HG03135 (cell line): ENCODE measurements around the gene GAS2L1.

Source experiments
- ATAC-seq: cut with Tn5 transposase; IDR thresholded peaks from one replicate; pipeline ENCODE4 v1.9.1; 2021; ENCODE audit warnings: mild to moderate bottlenecking, moderate library complexity; ENCODE audit not compliant: unreplicated experiment

The GAS2L1 gene

DNA sequence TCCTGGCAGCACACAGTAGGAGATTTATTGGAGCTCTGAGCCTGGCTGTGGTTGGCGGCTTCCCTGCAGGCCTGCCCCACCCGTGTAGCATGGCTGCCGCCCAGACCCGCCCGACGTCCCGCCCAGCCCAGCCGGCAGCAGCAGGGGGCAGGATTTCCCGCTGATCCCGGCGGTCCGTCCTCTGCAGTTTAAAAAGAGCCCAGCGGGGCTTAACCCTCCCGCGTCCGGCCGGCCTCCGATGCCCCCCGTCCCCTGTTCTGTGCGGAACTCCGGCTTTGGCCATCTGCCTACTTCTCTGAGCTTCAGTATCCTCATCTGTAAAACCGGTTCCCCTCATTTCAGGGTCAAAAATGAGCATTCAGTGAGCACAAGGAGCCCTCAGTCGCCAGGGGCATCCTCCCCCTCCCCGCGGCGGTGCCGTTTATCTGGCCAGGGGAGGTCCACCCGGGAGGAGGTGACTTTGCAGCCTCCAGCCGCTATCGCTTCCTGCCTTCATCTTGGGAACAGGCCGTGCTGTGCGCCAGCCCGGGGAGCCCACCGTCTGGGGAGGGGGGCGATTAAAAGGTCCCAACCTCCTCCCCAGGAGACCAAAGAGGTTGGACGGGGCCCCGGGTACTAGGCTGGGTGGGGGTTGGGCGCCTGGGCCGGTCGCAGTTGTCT is at the start of gene GAS2L1:
TSS of gene GAS2L1 (plus strand) at position 476 of the 660 bp plus-strand sequence. CDS start 1,456 bp downstream, outside the sequence.
- ATAC-seq, result no peak

DNA sequence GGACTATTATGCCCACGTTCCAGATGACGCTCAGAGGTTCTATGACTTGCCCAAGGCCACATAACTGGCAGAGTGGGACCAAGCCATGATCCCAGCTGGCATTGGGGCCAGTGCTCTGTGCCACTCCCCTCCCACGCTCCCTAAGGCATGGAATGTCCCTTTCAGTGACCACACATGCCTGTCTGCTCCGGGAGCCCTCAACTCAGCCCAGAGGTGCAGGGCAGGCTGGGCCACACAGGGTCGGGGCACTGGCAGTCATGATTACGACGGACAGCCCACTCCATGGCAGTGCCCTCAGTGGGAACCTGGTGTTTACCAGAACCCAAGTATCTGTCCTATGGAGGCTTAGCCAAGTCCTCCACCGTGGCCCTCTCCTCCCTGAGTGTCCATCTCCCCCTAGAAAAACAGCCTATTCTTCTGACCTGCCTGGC is 48.7 kb upstream of the GAS2L1 start:
- ATAC-seq, result no peak

DNA sequence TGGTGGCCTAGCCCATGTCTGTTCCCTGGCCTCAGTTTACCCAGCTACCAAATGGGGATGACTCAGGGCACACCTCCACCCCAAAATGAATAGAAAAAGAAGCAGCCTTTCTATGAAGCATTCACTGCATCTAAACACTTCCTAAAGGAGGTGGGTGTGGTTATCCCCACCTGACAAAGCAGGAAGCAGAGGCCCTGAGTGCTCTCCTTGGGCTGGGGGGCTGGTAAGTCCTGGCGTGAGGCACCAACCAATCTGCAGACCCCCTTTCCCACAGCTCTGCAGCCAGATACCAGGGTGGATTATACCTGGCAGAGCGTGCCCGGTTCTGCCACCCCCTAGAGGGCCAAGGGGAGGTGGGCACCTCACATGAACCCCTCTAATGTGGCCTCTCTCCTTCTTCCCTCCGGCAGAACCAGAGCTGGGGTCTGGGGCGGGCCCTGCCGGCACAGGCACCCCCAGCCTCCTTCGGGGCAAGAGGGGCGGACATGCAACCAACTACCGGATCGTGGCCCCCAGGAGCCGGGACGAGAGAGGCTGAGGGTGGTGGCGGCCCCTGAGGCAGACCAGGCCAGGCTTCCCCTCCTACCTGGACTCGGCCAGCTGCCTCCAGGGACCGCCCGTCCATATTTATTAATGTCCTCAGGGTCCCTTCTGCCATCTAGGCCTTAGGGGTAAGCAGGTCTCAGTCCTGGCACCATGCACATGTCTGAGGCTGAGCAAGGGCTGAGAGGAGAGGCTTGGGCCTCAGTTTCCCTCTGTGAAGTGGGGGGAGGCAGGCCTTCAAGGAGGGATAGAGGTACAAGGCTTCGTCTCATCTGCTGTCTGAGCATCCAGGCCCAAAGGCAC is 47.8 kb upstream of the GAS2L1 start:
- ATAC-seq, result no peak

DNA sequence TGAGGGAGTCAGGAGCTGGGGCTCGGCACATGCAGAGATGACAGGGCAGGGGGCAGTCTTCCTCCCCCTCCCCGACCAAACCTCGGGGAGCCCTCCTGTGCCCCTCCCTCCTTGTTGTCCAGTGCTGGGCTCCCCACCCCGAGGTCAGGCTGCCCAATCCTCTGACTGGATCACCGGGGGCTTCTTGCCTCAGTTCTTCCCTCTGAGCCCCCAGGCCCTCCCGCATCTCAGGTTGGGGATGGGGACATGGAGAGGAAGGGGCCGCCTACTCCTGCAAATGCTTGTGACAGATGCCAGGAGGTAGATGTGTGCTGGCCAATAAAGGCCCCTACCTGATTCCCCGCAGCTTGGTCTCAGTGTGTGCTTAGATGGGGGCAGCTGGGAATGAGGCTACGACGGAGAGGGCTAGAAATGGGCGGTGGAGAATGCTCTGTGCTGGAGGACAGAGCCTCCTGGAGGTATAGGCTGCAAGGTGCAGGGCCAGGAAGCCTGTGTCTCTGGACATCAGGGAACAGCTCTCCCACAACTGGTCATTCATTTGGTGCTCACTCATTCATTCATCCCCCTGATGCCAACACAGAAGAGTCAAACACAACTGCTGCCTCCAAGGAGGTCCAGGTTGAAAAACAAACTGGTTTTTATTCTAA is 47.1 kb upstream of the GAS2L1 start:
- no peak for ATAC-seq

DNA sequence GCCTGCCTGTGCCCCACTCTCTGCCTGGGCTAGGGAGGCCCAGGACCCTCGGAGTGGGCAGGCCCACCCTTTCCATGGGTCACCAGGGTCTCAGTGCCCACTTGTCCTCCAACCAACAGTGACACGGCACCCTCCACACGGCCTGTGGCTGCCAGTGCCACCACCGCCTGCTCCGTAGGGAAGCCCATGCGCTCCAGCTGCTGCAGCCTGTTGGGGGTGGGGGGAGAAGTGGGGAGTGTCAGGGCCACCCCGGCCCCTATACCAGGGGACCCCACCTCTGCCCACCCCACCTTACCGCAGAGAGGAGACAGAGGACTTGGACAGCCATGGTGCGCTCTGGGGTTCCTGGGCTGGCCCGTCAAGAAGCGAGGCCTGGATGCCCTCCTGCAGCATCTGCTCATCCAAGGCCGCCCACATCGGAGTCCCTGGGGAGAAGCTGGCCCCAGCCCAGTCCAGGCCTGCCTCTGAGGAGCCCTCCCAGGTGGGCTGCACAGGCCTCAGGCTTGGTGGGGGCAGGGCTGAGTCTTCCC is 46.4 kb upstream of the GAS2L1 start:
- no peak for ATAC-seq

DNA sequence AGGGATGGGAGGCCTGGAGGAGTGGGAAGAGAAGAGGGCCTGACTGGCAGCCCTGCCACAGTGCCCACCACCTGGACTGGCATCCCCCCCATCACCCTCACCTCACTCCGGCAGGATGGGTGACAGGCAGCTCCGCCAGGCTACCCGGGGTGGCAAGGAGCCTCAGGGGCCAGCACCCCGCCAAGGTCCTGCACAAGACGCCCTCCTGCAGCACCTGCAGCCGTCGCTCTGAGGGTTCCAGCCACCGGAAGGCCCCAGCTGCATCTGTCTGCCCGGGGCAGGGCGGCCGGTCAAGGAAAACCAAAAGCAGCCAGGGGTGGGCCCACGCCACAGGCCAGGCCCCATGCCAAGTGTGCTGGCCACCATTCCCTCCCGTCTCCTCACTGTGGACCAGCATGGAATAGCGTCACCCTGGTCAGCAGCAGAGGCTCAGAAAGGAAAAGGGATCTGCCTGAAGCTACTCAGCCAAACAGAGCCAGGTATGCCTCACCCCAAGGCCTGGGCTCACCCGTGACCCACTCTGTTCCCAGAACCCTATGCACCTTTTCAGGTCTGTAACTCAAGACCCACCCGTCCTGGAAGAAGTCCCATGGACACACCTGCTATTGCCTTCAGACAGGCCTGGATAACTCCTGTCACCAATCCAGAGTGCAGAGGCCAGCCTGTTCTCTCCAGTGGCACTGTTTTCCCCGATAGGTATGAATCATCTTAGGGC is 45.7 kb upstream of the GAS2L1 start:
- no peak for ATAC-seq

DNA sequence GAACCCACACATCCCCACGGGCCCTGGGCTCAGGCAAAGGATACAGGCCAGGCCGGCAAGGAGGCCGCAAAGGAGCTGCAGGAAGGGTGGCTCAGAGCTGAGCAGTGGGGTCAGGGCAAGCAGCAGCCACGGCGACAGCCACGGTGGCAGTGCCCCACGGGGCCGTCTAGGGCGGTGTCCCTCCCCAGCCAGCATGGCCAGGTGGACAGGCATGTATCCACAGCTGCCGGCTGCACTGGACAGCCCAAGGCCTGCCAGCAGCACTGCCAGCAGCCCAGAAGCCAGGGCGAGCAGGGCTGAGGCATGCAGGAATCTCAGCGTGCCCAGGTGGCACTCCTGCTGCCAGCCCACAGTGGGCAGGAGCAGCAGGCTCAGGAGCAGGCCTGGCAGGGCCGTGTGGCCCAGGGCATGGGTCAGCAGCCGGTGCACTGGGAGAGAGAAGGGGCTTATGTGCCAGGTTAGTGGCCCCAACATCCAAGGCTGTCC is 42.6 kb upstream of the GAS2L1 start:
- no peak for ATAC-seq

DNA sequence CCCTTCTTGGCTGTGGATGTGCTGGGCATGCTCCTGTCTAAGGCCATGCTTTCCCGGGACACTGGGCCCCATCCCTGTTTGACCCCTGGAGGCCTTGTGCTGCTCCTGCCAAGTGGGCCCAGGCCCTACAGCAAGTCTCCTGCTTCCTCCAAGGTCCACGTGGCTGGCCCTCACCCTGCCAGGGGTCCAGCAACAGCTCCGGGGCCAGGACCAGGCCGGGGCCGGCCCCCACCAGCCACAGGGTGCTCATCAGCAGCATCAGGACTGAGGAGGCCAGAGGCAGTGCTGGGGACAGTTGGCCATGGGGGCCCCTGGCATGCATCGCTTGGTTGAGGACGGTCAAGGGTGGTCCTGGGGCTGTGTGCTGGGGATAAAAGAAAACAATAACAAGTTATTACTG is 41.1 kb upstream of the GAS2L1 start:
- ATAC-seq, result no peak

DNA sequence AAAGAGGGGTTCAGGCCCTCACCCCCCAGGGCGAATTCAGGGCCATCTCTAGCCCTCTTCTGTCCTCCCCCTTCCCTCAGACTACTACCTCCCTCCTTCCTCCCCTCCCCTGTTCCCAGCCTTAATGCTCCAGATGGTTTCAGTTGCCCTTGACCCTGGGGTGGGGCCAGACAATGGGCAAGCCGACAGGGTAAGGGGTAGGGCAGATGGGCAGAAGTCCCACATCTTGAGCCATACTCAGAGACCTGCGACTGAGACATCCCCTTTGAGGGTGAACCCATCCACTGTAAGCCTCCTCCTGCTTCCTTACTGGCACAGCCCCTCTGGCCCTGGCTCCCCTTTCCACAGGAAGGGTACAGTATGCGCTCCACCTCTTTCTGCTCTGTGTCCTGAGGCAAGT is 40.5 kb upstream of the GAS2L1 start:
- ATAC-seq, result no peak

DNA sequence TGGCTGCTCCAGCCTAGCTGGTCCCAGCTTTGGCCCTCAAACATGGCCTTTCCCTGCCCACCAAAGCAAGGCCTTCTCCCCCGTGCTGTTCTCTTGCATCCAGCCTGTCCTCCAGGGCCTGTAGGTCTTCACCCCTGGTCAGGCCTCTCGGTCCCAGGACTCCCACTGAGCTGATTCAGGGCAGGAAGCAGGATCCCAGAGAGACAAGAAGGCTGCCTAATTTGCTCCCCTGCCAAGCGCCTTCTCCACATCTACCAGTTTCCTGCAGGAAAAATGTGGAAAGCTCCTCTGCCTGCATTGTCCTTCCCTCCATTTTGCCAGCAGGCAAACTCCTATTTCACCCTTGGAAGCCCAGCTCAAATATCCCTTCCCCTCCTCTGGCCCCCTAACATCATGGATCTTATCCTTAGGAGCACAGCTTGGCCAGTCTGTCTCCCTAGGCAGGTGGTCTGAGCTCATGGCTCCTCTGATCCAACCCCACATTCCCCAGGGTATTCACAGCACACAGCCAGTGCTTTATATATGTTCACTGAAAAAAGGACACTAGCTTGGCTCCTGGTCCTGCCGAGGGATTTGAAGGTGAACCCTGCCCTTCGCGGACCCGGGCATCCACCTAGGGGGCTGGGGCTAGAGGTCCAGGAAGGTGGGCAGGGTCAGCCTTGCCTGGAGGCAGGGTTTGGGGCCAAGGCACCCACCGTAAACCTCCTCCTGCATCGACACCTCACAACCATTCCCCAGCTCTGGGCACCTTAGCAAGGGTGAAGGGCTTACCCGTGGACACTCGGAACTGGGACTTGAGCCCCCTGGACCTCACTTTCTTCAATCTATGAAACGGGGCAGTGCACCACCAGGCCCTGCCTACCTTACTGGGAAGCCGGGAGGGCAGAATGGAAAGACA is 39.6 kb upstream of the GAS2L1 start:
- no peak for ATAC-seq

DNA sequence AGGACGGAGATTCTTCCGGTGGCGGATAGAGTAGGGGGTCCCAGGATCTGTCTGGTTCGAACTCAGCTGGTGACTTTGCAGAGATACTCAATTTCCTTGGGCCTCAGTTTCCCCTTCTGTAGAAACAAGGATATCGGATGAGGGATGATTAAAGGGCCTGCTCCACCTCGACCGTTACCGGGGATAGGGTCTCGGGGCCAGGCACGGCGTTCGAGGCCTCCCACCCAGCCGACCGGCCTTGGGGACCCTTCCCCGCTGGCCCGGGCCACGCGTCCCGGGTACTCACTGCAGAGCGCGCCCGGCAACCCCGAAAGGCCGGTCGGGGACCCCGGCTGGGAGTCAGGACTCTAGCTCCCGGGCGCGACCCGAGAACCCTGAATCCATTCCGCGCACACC is 39.0 kb upstream of the GAS2L1 start:
- no peak for ATAC-seq

DNA sequence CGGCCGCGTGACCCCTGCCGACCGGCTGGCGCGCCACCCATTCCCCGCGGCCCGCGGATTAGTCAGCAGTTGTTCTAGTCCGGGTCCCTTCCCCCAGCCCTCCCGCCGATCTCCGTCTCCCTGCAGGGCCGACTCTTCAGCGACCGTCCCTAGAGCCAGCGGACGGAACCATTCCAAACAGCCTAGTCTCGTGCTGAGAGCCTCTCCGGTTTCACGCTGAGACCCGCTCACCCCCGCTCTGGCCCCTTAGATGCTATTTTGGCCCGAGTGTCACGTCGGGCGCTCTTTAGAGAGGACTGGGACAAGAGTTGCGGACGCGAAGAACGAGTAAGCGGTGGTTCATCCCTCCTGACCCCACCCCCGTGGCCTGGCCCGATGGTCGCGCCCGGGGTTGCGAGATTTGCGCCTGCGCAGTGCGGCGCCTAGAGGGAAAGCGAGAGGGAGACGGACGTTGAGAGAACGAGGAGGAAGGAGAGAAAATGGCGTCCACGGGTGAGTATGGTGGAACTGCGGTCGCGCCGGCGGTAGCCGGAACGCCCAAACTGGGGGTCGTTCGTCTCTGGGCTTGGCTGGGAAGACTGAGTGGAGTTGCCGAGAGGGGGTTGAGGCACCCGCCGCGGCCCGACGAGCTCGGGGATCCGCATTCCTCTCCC is 38.5 kb upstream of the GAS2L1 start, which contains the start of the genes EWSR1 and RHBDD3:
TSS of gene EWSR1 (plus strand) at position 411 of the 653 bp plus-strand sequence. CDS start at position 480, 69 bp downstream.
TSS of gene RHBDD3 (minus strand) at position 124 of the 653 bp plus-strand sequence. CDS start 2,355 bp downstream, outside the sequence.
- peak; percentile 79 for ATAC-seq

DNA sequence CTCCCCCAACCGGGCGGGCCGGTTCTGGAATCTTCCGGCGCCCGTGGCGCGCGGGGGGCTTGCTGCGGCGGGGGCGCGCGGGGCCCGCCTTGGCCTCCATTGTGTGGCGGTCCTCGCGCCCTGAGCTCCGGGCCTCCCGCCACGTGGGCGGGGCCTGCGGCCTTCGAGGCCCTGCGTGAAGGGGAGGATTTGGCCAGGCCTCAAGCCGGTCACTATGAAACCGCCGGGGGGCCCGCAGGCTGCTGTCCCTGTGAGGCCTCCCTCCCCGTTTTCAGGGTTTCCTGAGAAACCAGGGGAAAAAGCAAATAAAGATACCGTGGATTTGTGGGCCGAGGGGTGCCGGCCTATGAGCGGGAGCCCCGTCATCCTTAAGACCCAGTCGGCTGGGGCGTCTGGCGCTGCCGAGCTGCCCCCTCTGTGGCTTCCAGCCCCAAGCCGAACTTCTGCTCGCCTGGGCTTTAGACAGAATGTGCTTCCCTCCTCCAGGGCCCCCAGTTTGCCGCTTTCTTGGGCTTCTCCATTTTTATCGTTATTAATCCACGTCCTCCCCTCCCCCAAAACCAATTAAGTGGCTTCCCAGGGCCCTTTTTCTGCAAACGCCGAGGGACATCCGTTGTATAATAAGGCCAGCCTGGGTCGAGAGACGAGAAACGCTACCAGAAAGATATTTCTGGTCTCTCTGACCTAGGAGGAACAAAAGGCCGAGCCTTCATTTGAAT is 37.8 kb upstream of the GAS2L1 start:
- ATAC-seq, result peak; percentile 6

DNA sequence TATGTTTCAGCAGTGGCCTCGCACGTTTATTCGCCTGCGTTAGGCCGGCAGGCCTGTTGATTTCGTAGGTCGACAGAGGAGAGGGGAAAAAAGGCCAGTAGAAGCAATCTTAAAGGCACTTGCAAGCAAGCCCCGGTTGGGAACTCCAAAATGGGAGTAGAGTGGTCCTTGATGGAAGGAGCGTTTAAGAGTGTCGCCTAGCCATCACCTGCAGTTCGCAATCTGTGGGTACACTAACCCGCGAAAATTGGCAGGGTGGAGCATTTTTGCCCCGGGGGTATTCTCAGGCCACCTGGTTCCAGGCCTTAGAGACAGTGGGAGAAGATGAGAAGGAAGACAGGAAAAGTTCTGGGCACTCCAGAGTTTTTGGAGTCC is 37.2 kb upstream of the GAS2L1 start:
- no peak for ATAC-seq

DNA sequence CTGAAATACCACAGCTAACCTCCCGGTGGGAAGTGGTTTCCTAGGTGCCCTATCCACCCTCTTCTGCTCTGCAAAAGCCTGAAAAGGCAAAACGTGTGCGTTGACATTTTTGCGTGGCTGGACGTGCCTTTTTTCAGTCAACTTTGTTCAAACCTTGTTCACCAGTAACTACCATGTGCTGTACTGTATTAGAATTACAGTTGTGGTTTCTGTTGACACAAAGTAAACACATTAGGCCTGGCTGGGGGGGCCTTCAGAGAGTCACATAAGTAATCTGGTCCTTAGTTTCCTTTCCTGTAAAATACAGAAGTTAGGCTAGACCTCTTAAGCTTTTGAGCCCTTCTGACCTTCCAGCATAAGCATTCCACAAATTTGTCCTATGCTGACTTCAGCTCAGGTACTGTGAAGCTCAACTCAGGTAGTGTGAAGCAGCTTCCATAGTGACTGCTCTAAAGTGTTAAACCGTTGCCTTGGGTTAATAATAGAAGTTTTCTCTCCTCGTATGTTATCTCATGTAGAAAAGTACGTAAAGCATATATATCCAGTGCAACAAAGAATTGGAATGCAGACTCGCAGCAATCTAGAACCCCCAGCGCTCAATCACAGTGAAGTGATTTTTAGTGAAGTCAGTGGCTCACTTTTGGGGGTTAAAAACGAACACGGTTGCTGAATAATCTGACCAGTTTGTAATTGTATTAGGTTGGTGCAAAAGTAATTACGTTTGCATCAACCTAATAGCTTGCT is 36.5 kb upstream of the GAS2L1 start:
- ATAC-seq, result no peak

DNA sequence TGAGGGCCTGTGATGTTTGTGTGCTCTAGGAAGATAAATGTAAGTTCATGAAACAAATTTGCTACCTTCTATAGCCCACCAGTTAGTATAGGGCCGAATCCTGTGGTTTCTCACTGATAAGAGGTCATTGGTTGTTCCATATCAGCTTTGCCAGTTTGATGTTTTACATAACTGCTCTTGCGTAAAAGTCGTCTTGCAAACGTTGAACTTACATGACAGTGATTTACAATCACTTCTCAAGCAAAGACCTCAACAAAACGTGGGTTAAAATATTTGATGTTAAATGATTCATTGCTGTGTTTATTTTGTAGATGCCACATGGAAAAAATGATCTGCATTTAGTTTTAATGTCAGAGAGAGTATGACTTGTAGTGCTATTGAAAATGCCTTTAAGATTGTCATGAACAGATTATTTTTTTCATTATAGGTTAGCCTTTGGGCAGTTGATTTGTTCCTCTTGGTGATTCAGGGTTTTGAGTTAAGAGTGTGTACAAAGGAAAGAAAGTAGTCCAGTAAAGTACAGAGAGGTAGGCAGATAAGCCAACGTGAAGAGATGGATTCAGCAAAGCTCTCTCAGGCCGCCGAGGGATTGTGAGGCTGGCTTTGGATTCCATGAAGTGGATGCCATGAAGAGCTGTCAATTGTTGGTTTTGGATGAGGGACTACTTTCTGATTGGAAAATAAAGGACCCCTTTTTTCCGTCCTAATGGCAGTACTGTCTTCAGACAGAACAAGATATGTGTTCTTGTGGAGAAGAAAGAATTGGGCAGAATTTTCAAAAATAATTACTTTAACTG is 35.8 kb upstream of the GAS2L1 start:
- ATAC-seq, result no peak

DNA sequence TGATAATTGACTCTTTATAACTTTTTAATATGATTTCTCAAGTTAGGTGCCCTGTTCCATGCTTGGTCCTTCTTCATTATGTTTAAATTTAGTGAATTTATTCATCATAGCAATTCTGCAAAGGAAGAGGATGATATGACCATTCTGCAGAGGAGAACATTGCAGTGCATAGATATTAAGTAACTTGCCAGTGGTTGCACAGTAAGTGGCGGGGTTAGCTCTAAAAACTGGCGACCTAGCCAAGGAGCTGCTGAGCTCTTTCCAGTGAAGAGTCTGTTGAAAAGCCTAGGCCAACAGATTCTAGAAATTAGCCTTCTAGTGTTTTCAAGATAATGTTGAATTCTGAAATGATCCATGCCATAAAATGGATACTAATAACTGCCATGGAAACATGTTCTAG is 33.8 kb upstream of the GAS2L1 start:
- ATAC-seq, result no peak
